ENCODE results near the gene NTM.
"Not testable (repeated sequence)": the region's sequence is repeated elsewhere in the genome, so short reads cannot be mapped to it uniquely, and the experiment has no call there.

The NTM gene

DNA sequence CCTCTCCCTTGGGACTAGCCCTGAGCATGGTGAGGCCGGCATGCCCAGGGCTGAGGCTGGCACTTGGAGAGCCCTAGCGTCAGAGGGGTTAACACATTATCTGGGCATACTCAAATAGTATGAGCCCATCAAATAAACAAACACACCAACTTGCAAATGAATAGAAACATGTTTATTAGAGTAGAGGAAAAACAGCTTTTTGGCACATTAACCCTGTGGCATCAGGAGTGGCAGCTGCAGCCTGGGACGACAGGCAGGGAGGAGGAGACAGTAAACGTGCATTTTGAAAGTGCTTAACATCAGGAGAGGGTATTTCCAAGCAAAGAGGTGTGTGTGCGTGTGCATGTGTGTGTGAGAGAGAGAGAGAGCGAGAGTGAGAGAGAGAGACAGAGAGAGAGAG is 684.9 kb downstream of the NTM start:
- no peak for DNase-seq (ENCODE audit: low read depth in 2 of 2, low spot score in 1 of 2)

GRCh38 chr11:132056689-132057088 is 686.3 kb downstream of the NTM start:
- no peak for DNase-seq (ENCODE audit: low read depth in 2 of 2, low spot score in 1 of 2)

- no peak for DNase-seq (ENCODE audit: low read depth in 2 of 2, low spot score in 1 of 2)
Observed at GRCh38 chr11:132057266-132057665, 686.9 kb downstream of the NTM start.

GRCh38 chr11:132058211-132058772 is 687.9 kb downstream of the NTM start:
- DNase-seq (ENCODE audit: low read depth in 2 of 2, low spot score in 1 of 2) = no peak

DNA sequence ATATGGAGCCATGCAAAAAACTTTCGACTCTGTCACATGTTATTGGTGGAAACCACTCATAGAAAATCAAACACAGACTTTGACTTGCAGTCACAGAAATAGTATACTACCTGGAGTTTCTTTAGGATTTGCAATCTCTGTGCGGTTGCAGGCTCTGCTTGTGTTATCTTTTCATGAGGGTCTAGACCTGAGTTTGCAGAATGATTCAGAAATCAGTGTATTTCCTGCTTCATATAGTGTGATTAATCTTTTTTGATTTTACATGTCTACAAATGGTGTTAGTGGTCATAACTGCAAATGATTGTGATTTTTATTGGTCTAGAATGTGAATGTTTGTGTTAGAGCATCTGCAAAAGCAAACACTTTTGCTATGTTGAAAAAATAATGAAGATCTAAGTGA is 690.2 kb downstream of the NTM start:
- DNase-seq (ENCODE audit: low read depth in 2 of 2, low spot score in 1 of 2) = no peak

DNA sequence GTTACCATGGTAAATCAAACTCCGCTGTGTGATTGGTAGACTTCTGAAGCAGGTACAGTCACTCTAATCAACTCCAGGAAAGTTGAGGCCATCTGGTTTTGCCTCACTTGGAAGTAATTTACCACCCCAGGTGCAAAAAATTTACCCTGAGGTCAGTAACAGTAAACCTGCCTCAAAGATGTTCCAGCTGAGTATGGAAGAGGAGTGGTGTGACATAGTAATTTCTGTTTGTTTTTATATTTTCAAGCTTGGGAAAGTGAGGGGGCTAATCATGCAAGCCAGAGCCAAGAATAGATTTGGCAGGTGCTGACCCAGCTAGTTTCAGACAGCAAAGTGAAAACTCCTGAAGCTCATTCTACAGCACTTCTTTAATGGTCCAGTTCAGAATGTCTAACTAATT is 691.6 kb downstream of the NTM start:
- no peak for DNase-seq (ENCODE audit: low read depth in 2 of 2, low spot score in 1 of 2)

- DNase-seq (ENCODE audit: low read depth in 2 of 2, low spot score in 1 of 2) = no peak
Observed at GRCh38 chr11:132062541-132062940, 692.1 kb downstream of the NTM start.

DNA sequence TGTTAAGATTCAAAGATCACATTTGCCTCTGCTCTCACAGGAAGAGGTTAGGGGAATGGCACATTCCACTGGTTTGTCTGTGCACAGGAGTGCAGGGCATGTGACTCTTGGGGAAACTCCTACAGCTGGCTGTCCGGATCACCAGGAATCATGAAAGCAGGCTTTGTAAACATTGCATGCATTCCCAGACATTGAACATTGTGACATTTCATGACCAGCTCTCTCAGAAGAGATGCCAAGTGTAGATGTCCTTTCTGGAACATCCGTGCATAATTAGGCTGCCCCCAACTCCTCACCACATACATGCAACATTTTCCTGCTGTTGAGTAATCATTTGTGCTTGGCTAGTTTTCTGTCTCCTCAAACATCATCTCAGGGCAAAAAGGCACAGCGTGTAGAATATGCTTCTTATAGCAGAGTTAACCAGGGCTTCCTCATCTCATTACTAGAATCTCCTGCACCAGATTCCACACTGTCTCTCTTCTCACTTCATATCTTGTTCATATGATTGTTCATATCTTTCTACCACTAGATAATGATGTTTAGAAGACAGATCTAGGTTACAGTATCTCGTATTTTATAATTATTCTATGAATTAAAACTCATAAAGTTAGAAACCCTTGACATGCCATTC is 694.7 kb downstream of the NTM start:
- no peak for DNase-seq (ENCODE audit: low read depth in 2 of 2, low spot score in 1 of 2)

GRCh38 chr11:132068556-132068955 is 698.1 kb downstream of the NTM start:
- no peak for DNase-seq (ENCODE audit: low read depth in 2 of 2, low spot score in 1 of 2)

- not testable (repeated sequence) for DNase-seq (ENCODE audit: low read depth in 2 of 2, low spot score in 1 of 2)
Observed at GRCh38 chr11:132069593-132069992, 699.2 kb downstream of the NTM start.

DNA sequence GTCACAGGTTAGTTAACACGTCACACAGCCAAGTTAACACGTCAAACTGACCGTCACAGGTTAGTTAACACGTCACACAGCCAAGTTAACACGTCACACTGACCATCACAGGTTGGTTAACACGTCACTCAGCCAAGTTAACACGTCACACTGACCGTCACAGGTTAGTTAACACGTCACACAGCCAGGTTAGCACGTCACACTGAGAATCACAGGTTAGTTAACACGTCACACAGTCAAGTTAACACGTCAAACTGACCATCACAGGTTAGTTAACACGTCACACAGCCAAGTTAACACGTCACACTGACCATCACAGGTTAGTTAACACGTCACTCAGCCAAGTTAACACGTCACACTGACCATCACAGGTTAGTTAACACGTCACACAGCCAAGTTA is 700.5 kb downstream of the NTM start:
- not testable (repeated sequence) for DNase-seq (ENCODE audit: low read depth in 2 of 2, low spot score in 1 of 2)

DNA sequence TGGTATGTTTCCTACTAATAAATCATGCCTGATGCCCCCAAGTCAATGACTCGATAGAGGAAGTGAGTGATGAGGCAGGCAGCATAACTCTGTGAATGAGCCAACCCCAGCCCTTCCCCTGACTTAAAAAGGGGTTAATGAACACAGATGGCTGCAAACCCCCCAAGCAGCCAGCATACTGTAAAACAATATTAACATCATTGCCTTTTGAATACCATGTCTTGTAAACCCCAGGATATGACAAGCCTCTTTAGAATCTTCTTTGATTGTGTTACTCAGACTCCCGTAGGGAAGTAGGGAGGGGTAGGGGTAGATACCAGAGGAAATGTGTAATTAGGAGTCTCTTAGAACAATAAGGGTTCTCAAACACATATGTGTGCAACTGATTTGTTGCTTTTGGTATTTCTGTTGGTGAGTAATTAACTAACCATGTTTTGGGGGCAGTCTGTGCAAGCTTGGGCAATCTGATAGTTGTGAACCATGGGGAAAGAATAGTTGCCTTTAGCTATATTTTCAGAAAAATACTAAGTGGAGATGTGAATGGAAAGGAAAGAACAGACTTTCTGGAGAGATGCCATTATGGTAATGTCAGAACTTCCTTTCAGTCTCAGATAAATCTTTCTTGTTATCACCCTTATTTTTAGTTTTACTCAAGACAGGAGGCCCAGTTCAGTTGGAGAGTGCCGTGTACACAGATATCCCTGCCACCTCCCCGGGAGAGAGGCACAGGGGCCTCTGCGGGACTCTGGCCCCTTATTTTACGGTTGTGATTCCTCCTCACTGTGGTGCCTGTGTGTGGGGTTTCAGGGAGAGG is 701.8 kb downstream of the NTM start:
- no peak for DNase-seq (ENCODE audit: low read depth in 2 of 2, low spot score in 1 of 2)

- DNase-seq (ENCODE audit: low read depth in 2 of 2, low spot score in 1 of 2) = no peak
Observed at GRCh38 chr11:132072858-132073211, 702.4 kb downstream of the NTM start.

DNA sequence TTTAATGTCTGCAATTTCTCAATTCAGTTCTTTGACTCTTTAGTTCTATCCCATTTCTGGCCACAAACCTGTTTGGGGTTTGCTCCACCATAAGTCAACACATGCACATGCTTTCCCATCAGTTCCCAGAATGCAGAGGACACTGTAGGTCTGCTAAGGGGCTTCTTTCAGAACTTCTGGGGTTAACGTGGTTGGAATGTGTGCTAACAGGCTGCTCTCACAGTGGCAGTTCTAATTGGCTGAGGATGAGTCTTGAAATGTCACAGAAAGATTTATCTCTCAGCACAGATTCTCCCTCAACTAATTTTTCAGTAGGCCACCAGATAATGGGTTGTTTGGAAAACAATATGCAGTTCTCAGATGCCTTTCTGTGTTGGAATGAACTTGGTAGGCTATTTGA is 703.4 kb downstream of the NTM start:
- DNase-seq (ENCODE audit: low read depth in 2 of 2, low spot score in 1 of 2) = no peak

GRCh38 chr11:132075447-132075846 is 705.0 kb downstream of the NTM start:
- DNase-seq (ENCODE audit: low read depth in 2 of 2, low spot score in 1 of 2) = no peak

DNA sequence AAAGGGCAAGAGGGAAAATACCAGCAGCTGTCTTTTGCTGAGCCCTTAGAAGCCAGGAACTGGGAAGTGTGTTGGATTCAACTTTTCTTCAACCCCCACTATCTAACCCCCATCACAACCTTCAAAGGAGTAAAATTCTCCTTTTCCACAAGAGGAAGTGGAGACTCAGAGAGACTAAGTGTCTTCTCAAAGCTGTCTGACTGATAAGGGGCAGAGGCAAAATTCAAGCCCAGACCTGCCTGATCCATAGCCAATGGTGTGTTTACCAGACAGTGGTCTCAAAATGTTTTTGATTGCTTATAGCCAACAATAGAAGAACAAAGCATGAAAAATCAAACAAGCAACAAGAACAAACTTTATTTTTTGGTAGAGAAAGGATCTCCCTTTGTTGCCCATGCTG is 707.0 kb downstream of the NTM start:
- no peak for DNase-seq (ENCODE audit: low read depth in 2 of 2, low spot score in 1 of 2)

GRCh38 chr11:132078264-132079076 is 708.1 kb downstream of the NTM start:
- no peak for DNase-seq (ENCODE audit: low read depth in 2 of 2, low spot score in 1 of 2)

GRCh38 chr11:132080127-132080526 is 709.7 kb downstream of the NTM start:
- no peak for DNase-seq (ENCODE audit: low read depth in 2 of 2, low spot score in 1 of 2)

DNA sequence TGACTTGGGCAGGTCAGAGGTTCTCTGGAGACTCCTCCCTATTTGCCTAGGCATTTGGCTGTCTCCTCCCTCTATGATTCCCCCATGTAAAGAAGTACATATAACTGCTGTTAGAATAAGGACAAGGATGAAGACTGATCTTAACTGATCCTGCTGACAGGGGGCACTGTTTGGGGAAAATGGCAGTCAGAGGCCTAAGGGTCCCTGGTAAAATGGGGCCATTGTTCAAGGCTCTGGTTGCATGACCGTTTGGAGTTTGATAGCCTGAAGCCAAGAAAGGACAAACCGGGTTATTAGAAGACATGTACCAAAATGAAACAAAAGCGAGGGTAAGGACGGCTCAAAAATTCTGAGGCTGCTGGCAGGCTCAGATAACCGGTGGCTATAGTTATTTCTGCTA is 712.2 kb downstream of the NTM start:
- no peak for DNase-seq (ENCODE audit: low read depth in 2 of 2, low spot score in 1 of 2)

DNA sequence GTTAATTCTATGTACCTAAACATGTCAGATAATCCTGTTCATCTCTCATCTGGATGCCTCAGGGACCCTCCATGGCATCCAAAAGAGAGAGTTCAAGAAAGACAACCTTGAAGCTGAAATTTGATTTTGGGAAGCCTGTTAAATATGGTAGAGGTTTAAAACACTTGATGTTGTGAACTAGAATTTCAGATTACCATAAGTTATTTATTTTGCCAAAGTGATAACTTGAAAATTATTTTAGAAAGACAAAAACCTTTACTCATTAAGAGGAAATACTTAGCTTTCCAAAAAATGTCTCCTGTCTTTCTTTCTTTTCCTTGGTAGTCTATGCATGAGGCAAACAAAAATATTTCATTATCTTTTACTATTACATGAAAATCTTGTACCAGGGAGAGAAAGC is 714.0 kb downstream of the NTM start:
- no peak for DNase-seq (ENCODE audit: low read depth in 2 of 2, low spot score in 1 of 2)

DNA sequence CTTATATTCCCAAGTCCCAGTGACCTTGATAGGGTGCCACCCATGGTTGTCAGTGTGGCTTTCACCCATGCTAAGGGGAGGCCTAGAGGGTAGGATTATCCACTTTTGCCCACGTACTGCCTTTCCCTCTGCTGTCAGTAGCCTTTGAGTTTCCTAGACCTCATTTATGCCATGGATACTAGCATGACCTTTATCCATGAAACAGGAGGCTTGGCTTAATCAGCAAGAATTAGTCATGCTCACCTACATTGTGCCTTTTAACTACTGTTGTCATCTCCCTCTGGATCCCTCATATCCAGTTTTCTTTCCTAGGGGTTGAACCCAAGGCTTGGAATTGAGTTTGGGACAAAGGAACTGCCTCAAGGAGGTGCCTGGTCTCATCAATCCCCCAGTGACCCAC is 716.7 kb downstream of the NTM start:
- DNase-seq (ENCODE audit: low read depth in 2 of 2, low spot score in 1 of 2) = no peak

DNA sequence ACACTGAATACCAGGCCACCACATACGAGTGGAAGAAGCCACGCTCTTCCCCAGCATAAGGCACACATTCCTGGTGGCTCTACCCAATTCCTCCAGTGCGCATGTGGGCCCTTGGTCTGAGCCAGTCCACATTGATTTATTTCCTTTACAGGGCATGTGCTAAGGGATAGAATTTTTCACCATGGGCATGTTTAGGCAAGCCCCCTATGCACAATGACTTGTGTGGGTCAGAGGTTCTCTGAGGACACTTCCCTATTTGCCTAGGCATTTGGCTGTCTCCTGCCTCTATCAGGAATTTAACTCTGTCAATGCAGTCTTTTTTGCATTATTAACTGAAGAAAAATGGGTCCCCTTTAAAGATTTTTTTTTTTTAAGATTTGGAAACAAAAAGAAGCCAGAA is 718.1 kb downstream of the NTM start:
- no peak for DNase-seq (ENCODE audit: low read depth in 2 of 2, low spot score in 1 of 2)
